Germinal center (tissue), 1 donor: ENCODE measurements around the gene CROCC.
A peak's percentile ranks its signal among the peaks of the same experiment; 100 is the strongest.
"Not testable (repeated sequence)": the region's sequence is repeated elsewhere in the genome, so short reads cannot be mapped to it uniquely, and the experiment has no call there.

Experiments used
- DNase-seq: peaks from one replicate; pipeline ENCODE4 v3.0.0; 2012; ENCODE audit warnings: mixed read lengths, low spot score

The CROCC gene

GRCh38 chr1:16939386-16940180 is 17.9 kb downstream of the CROCC start:
- DNase-seq, result not testable (repeated sequence)

- DNase-seq, result no peak
Measured at GRCh38 chr1:16944038-16944437, 22.3 kb downstream of the CROCC start.

GRCh38 chr1:16945512-16945911 is 23.8 kb downstream of the CROCC start:
- not testable (repeated sequence) for DNase-seq

GRCh38 chr1:16946185-16946584 is 24.5 kb downstream of the CROCC start:
- DNase-seq, result not testable (repeated sequence)

- DNase-seq, result no peak
Measured at GRCh38 chr1:16946646-16947045, 24.9 kb downstream of the CROCC start.

- not testable (repeated sequence) for DNase-seq
Measured at GRCh38 chr1:16948282-16948891, 26.7 kb downstream of the CROCC start.

GRCh38 chr1:16949026-16949425 is 27.3 kb downstream of the CROCC start:
- not testable (repeated sequence) for DNase-seq

GRCh38 chr1:16952376-16952775 is 30.6 kb downstream of the CROCC start:
- not testable (repeated sequence) for DNase-seq

GRCh38 chr1:16954579-16954978 is 32.8 kb downstream of the CROCC start:
- DNase-seq, result no peak

GRCh38 chr1:16955186-16955585 is 33.5 kb downstream of the CROCC start:
- no peak for DNase-seq

GRCh38 chr1:16956775-16957174 is 35.0 kb downstream of the CROCC start:
- no peak for DNase-seq

GRCh38 chr1:16957731-16958130 is 36.0 kb downstream of the CROCC start:
- no peak for DNase-seq

- DNase-seq, result no peak
Measured at GRCh38 chr1:16958475-16958874, 36.7 kb downstream of the CROCC start.

- peak; percentile 65 for DNase-seq
Measured at GRCh38 chr1:16960560-16961296, 39.0 kb downstream of the CROCC start.

GRCh38 chr1:16961297-16962133 is 39.8 kb downstream of the CROCC start:
- DNase-seq, result no peak

- DNase-seq, result not testable (repeated sequence)
Measured at GRCh38 chr1:16964169-16964568, 42.4 kb downstream of the CROCC start.

- DNase-seq, result no peak
Measured at GRCh38 chr1:16965486-16966067, 43.8 kb downstream of the CROCC start.

- DNase-seq, result no peak
Measured at GRCh38 chr1:16966282-16966681, 44.6 kb downstream of the CROCC start.

- DNase-seq, result no peak
Measured at GRCh38 chr1:16967095-16967575, 45.4 kb downstream of the CROCC start.

- DNase-seq, result no peak
Measured at GRCh38 chr1:16967962-16968361, 46.2 kb downstream of the CROCC start.

GRCh38 chr1:16968372-16968771 is 46.6 kb downstream of the CROCC start:
- no peak for DNase-seq
